GM12878 (cell line): ENCODE measurements around the gene MIEF1.

Source experiments
- CEBPB ChIP-seq, 2 experiments: fragments of 150-350 bp in 1 of 2; IDR thresholded peaks; 2 replicates each; pipeline ENCODE4 v1.6.1; 2012 to 2014; ENCODE audit warnings: low read depth in 2 of 2, low read length in 2 of 2, borderline replicate concordance in 1 of 2, inconsistent platforms in 1 of 2
- CTCF ChIP-seq, 3 experiments: IDR thresholded peaks in 2 of 3; conservative IDR thresholded peaks in 1 of 3; 2 replicates each; pipeline ENCODE4 v1.5.1; 2011; ENCODE audit warnings: low read depth in 3 of 3, low read length in 3 of 3, mild to moderate bottlenecking in 3 of 3, control low read depth in 2 of 3, moderate library complexity in 2 of 3, inconsistent platforms in 1 of 3, mixed read lengths in 1 of 3; ENCODE audit not compliant: control insufficient read depth in 2 of 3, insufficient read depth in 1 of 3; ENCODE audit errors: extremely low read depth in 1 of 3
- EGR1 ChIP-seq, 2 experiments: IDR thresholded peaks; 1 replicate in 1 of 2; 2 replicates in 1 of 2; pipeline ENCODE4 v1.6.1; 2011 to 2012; ENCODE audit warnings: low read depth in 2 of 2, low read length in 2 of 2, borderline replicate concordance in 1 of 2, mild to moderate bottlenecking in 1 of 2, moderate library complexity in 1 of 2
- ESRRA ChIP-seq: IDR thresholded peaks from 2 replicates; pipeline ENCODE4 v1.6.1; 2012; ENCODE audit warnings: mild to moderate bottlenecking, low read length, improper control_type of control experiment
- IKZF1 ChIP-seq: fragments of 450-650 bp; conservative IDR thresholded peaks from 2 replicates; pipeline ENCODE4 v1.6.1; 2017; ENCODE audit warnings: antibody characterized with exemption, mild to moderate bottlenecking
- POLR2AphosphoS5 ChIP-seq: IDR thresholded peaks from 2 replicates; pipeline ENCODE4 v1.6.1; 2011; ENCODE audit warnings: mild to moderate bottlenecking, low read length, inconsistent platforms
- YY1 ChIP-seq: IDR thresholded peaks from 2 replicates; pipeline ENCODE4 v1.6.1; 2011; ENCODE audit warnings: low read depth, mild to moderate bottlenecking, low read length
- TF ChIP-seq, protein P1 (sequence below): IDR thresholded peaks from 2 replicates; pipeline ENCODE4 v1.6.1; 2012; ENCODE audit warnings: low read depth, low read length, improper control_type of control experiment
- TF ChIP-seq, protein P2 (sequence below): fragments of 450-650 bp; IDR thresholded peaks from 2 replicates; pipeline ENCODE4 v1.6.1; 2017; ENCODE audit warnings: borderline replicate concordance

GRCh38 chr22:39489094-39490068, 12.7 kb upstream of the MIEF1 start:
- no peak for TF ChIP-seq CTCF (IDR thresholded peaks at IDR 0.05 in 2 of 3, conservative IDR thresholded peaks at IDR 0.05 in 1 of 3; ENCODE audit: control insufficient read depth in 2 of 3, extremely low read depth in 1 of 3, insufficient read depth in 1 of 3, low read depth in 3 of 3, low read length in 3 of 3)
- TF ChIP-seq, protein P1, sequence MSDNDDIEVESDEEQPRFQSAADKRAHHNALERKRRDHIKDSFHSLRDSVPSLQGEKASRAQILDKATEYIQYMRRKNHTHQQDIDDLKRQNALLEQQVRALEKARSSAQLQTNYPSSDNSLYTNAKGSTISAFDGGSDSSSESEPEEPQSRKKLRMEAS = no peak
- TF ChIP-seq, protein P2, sequence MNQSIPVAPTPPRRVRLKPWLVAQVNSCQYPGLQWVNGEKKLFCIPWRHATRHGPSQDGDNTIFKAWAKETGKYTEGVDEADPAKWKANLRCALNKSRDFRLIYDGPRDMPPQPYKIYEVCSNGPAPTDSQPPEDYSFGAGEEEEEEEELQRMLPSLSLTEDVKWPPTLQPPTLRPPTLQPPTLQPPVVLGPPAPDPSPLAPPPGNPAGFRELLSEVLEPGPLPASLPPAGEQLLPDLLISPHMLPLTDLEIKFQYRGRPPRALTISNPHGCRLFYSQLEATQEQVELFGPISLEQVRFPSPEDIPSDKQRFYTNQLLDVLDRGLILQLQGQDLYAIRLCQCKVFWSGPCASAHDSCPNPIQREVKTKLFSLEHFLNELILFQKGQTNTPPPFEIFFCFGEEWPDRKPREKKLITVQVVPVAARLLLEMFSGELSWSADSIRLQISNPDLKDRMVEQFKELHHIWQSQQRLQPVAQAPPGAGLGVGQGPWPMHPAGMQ = no peak
- no peak for TF ChIP-seq CEBPB (IDR thresholded peaks at IDR 0.05; ENCODE audit: borderline replicate concordance in 1 of 2, low read depth in 2 of 2, low read length in 2 of 2)
- no peak for TF ChIP-seq EGR1 (IDR thresholded peaks at IDR 0.05; ENCODE audit: borderline replicate concordance in 1 of 2, low read depth in 2 of 2, low read length in 2 of 2)
- TF ChIP-seq YY1 = no peak
- no peak for TF ChIP-seq POLR2AphosphoS5
- no peak for TF ChIP-seq IKZF1
- no peak for TF ChIP-seq ESRRA
